SU-DHL-6 (cell line): Measurements from ENCODE around the gene PMVK.

Experiments used
- H2AFZ ChIP-seq: fragments of 200-600 bp; sonication (generic); 2 replicates; pipeline ENCODE4 v1.6.1; 2014; ENCODE audit warnings: low read depth, mild to moderate bottlenecking, moderate library complexity, mixed read lengths, antibody characterized with exemption, low read length; ENCODE audit not compliant: severe bottlenecking
- H3F3A ChIP-seq: fragments of 200-600 bp; shearing (Covaris generic); 2 replicates; pipeline ENCODE4 v1.6.0; 2016; ENCODE audit warnings: antibody characterized with exemption, mild to moderate bottlenecking; ENCODE audit not compliant: insufficient read depth
- H3K27ac ChIP-seq: fragments of 200-600 bp; sonication (generic); 2 replicates; pipeline ENCODE4 v1.5.1; 2016; ENCODE audit warnings: low read depth, mild to moderate bottlenecking, low read length, moderate library complexity, mixed read lengths
- H3K27me3 ChIP-seq: fragments of 200-600 bp; sonication (generic), shearing (Covaris generic); 2 replicates; pipeline ENCODE4 v1.6.0; 2014; ENCODE audit warnings: mild to moderate bottlenecking, low read length
- H3K36me3 ChIP-seq: fragments of 200-600 bp; sonication (generic); 2 replicates; pipeline ENCODE4 v1.6.1; 2014; ENCODE audit warnings: mild to moderate bottlenecking, low read length, mixed read lengths
- H3K4me2 ChIP-seq: fragments of 300-600, 200-600 bp; shearing (Covaris generic), sonication (generic); 2 replicates; pipeline ENCODE4 v1.6.0; 2014; ENCODE audit warnings: low read length, low read depth, mild to moderate bottlenecking; ENCODE audit not compliant: poor library complexity, severe bottlenecking
- H3K4me3 ChIP-seq: fragments of 200-600 bp; sonication (generic); 2 replicates; pipeline ENCODE4 v1.5.1; 2014; ENCODE audit warnings: antibody characterized with exemption, low read length, mild to moderate bottlenecking, mixed read lengths; ENCODE audit not compliant: insufficient read depth, poor library complexity, severe bottlenecking
- H3K79me2 ChIP-seq: fragments of 200-600 bp; sonication (generic); 2 replicates; pipeline ENCODE4 v1.6.1; 2014; ENCODE audit warnings: mild to moderate bottlenecking, low read length, moderate library complexity; ENCODE audit not compliant: insufficient read depth
- H3K9ac ChIP-seq: fragments of 200-600 bp; sonication (generic); 2 replicates; pipeline ENCODE4 v1.7.0; 2014; ENCODE audit warnings: mild to moderate bottlenecking, low read length
- H3K9me2 ChIP-seq: fragments of 200-600 bp; sonication (generic); replicated peaks from 2 replicates; pipeline ENCODE4 v1.6.1; 2014; ENCODE audit warnings: low read length; ENCODE audit not compliant: insufficient read depth
- H3K9me3 ChIP-seq: fragments of 200-600 bp; sonication (generic); 2 replicates; pipeline ENCODE4 v1.6.1; 2014; ENCODE audit warnings: low read length, mixed read lengths; ENCODE audit not compliant: insufficient read depth
- H4K20me1 ChIP-seq: fragments of 200-600 bp; sonication (generic); 2 replicates; pipeline ENCODE4 v1.6.1; 2014; ENCODE audit warnings: low read depth, mild to moderate bottlenecking, antibody characterized with exemption, low read length, moderate library complexity, mixed read lengths
- CTCF ChIP-seq: fragments of 200-600 bp; sonication (generic); IDR thresholded peaks from one replicate; pipeline ENCODE4 v1.5.1; 2017; ENCODE audit warnings: antibody characterized with exemption, mild to moderate bottlenecking, low read length, moderate library complexity; ENCODE audit not compliant: insufficient read depth, poor library complexity, severe bottlenecking
- EZH2phosphoT487 ChIP-seq: fragments of 200-600 bp; sonication (generic), shearing (Covaris generic); conservative IDR thresholded peaks from 2 replicates; pipeline ENCODE4 v1.6.1; 2018; ENCODE audit warnings: mild to moderate bottlenecking, antibody characterized with exemption, low read length, moderate library complexity, mixed read lengths

Gene PMVK

GRCh38 chr1:154940213-154940560 lies 3.7 kb upstream of the PMVK start:
- no peak overlapping the region for H3K9ac ChIP-seq
- peak overlapping the region; percentile 88; the same call in 1 of the 2 replicates for H3K27ac ChIP-seq
- peak overlapping the region; percentile 60 for H3K4me2 ChIP-seq

GRCh38 chr1:154938604-154939399 lies 2.3 kb upstream of the PMVK start:
- 0 out of 2 replicates have a peak overlapping the region, but pooled peaks have one; percentile 88 for H3K9ac ChIP-seq
- TF ChIP-seq CTCF: no peak
- TF ChIP-seq EZH2phosphoT487: no peak
- H3K27ac ChIP-seq: peak overlapping the region; percentile 88; the same call in 1 of the 2 replicates
- no peaks in the 10 kb centered on the region for H3K27me3 ChIP-seq
- no peaks in the 10 kb centered on the region for H3K9me3 ChIP-seq
- no peak overlapping the region for H3K4me3 ChIP-seq
- H3K9me2 ChIP-seq: no peaks in the 10 kb centered on the region
- no peaks in the 10 kb centered on the region for H4K20me1 ChIP-seq
- peaks cover 13% of the 10 kb centered on the region for H3K79me2 ChIP-seq
- no peaks in the 10 kb centered on the region for H3K36me3 ChIP-seq
- peak overlapping the region; percentile 73 for H3K4me2 ChIP-seq
- H2AFZ ChIP-seq: no peak overlapping the region
- peaks cover 15% of the 10 kb centered on the region for H3F3A ChIP-seq

More at GRCh38 chr1:154940213-154940560, 3.7 kb upstream of the PMVK start:
- Histone ChIP-seq H3K4me3 (no peak overlapping the region), H3K36me3 (no peaks in the 10 kb centered on the region), H3F3A (peaks cover 15% of the 10 kb centered on the region), H3K9me2 (no peaks in the 10 kb centered on the region), H3K9me3 (no peaks in the 10 kb centered on the region), H4K20me1 (no peaks in the 10 kb centered on the region), H3K27me3 (no peaks in the 10 kb centered on the region), H2AFZ (no peak overlapping the region), H3K79me2 (peaks cover 12% of the 10 kb centered on the region)
- TF ChIP-seq CTCF (no peak), EZH2phosphoT487 (no peak)

GRCh38 chr1:154937988-154938386 lies 1.5 kb upstream of the PMVK start:
- H3K27ac ChIP-seq: peak overlapping the region; percentile 88

More at GRCh38 chr1:154937988-154938386, 1.5 kb upstream of the PMVK start:
- Histone ChIP-seq H4K20me1 (no peaks in the 10 kb centered on the region), H3K9ac (peak overlapping the region; percentile 88), H3F3A (peaks cover 15% of the 10 kb centered on the region), H3K4me2 (peak overlapping the region; percentile 73), H2AFZ (no peak overlapping the region), H3K4me3 (peak overlapping the region; percentile 79), H3K9me2 (no peaks in the 10 kb centered on the region), H3K27me3 (no peaks in the 10 kb centered on the region), H3K36me3 (no peaks in the 10 kb centered on the region), H3K9me3 (no peaks in the 10 kb centered on the region), H3K79me2 (peaks cover 13% of the 10 kb centered on the region)
- TF ChIP-seq CTCF: no peak
- TF ChIP-seq EZH2phosphoT487: no peak
